Ovary (tissue), 3 donors: ENCODE results near the gene OSR1.

Experiments used
- CTCF ChIP-seq, 3 donors: fragments of 450-650 bp in 2 of 3; fragments of 200-600 bp in 1 of 3; IDR thresholded peaks; one replicate each; pipeline versions ENCODE4 v1.5.1 to v1.8.0; 2016 to 2022; ENCODE audit warnings: antibody characterized with exemption in 3 of 3, mild to moderate bottlenecking in 1 of 3
- EP300 ChIP-seq: sonication (generic); formaldehyde crosslinking; IDR thresholded peaks from one replicate; pipeline ENCODE4 v1.6.1; 2017; ENCODE audit warnings: antibody characterized with exemption
- POLR2A ChIP-seq: fragments of 450-650 bp; IDR thresholded peaks from one replicate; pipeline ENCODE4 v1.6.1; 2017; ENCODE audit warnings: antibody characterized with exemption, mild to moderate bottlenecking, moderate library complexity
- donor health status: DM: no; HTN: no; CAD: no.

GRCh38 chr2:19360966-19361321 is 2.5 kb upstream of the OSR1 start:
- TF ChIP-seq CTCF (IDR thresholded peaks at IDR 0.05) (no peak), POLR2A (no peak), EP300 (no peak)
